NT2/D1 (cell line): ENCODE measurements around the gene HMX3.

Experiments used
- DNase-seq: peaks from one replicate; pipeline ENCODE4 v3.0.0-alpha.2; 2011; ENCODE audit warnings: low read depth, low spot score
- H3K27me3 ChIP-seq: 2 replicates; pipeline ENCODE4 v1.6.0; 2011; ENCODE audit warnings: mild to moderate bottlenecking; ENCODE audit not compliant: insufficient read length, insufficient read depth
- H3K36me3 ChIP-seq: 2 replicates; pipeline ENCODE4 v1.6.1; 2011; ENCODE audit warnings: mild to moderate bottlenecking, low read length, mixed read lengths; ENCODE audit not compliant: insufficient read depth, insufficient read length
- H3K4me1 ChIP-seq: 2 replicates; pipeline ENCODE4 v1.5.1; 2011; ENCODE audit not compliant: insufficient read depth, insufficient read length
- H3K4me3 ChIP-seq: 2 replicates; pipeline ENCODE4 v1.5.1; 2011; ENCODE audit warnings: low read depth; ENCODE audit not compliant: insufficient read length
- H3K9ac ChIP-seq: 2 replicates; pipeline ENCODE4 v1.6.0; 2011; ENCODE audit warnings: low read depth; ENCODE audit not compliant: insufficient read length
- H3K9me3 ChIP-seq: 2 replicates; pipeline ENCODE4 v1.5.1; 2011; ENCODE audit warnings: mild to moderate bottlenecking, low read length; ENCODE audit not compliant: insufficient read depth
- SUZ12 ChIP-seq: IDR thresholded peaks from 2 replicates; pipeline ENCODE4 v1.6.1; 2011; ENCODE audit not compliant: insufficient read length, insufficient read depth; ENCODE audit errors: extremely low read depth
- YY1 ChIP-seq: IDR thresholded peaks from 2 replicates; pipeline ENCODE4 v1.6.1; 2011; ENCODE audit not compliant: insufficient read length, insufficient read depth
- ZNF274 ChIP-seq: IDR thresholded peaks from 2 replicates; pipeline ENCODE4 v1.6.1; 2011; ENCODE audit warnings: mild to moderate bottlenecking, low read depth, low read length

HMX3 gene

GRCh38 chr10:123136221-123136805 lies 543 bp downstream of the HMX3 start:
- Histone ChIP-seq H3K36me3 (no peaks in the 10 kb centered on the region), H3K27me3 (peaks cover 98% of the 10 kb centered on the region), H3K9ac (peak overlapping the region; percentile 32), H3K9me3 (no peaks in the 10 kb centered on the region), H3K4me1 (no peaks in the 10 kb centered on the region), H3K4me3 (no peak overlapping the region)
- DNase-seq: no peak
- TF ChIP-seq ZNF274 (no peak), SUZ12 (no peak), YY1 (no peak)

- no peak for DNase-seq
- Histone ChIP-seq H3K27me3 (peaks cover 98% of the 10 kb centered on the region), H3K9me3 (no peaks in the 10 kb centered on the region), H3K9ac (peak overlapping the region; percentile 32), H3K4me3 (peak overlapping the region; percentile 28), H3K36me3 (no peaks in the 10 kb centered on the region), H3K4me1 (no peaks in the 10 kb centered on the region)
- TF ChIP-seq ZNF274: no peak
- TF ChIP-seq SUZ12: peak; percentile 66
- no peak for TF ChIP-seq YY1
Measured at GRCh38 chr10:123136806-123137642, 1.3 kb downstream of the HMX3 start.

- Histone ChIP-seq H3K9ac (no peak overlapping the region), H3K9me3 (no peaks in the 10 kb centered on the region), H3K36me3 (no peaks in the 10 kb centered on the region), H3K4me1 (no peaks in the 10 kb centered on the region), H3K27me3 (peaks cover 98% of the 10 kb centered on the region), H3K4me3 (no peak overlapping the region)
- no peak for DNase-seq
- TF ChIP-seq YY1: no peak
- no peak for TF ChIP-seq ZNF274
- TF ChIP-seq SUZ12: no peak
Measured at GRCh38 chr10:123139165-123139520, 3.4 kb downstream of the HMX3 start.

- DNase-seq: no peak
- Histone ChIP-seq H3K36me3 (no peaks in the 10 kb centered on the region), H3K4me3 (no peak overlapping the region), H3K4me1 (no peaks in the 10 kb centered on the region), H3K9ac (no peak overlapping the region), H3K27me3 (peaks cover 98% of the 10 kb centered on the region), H3K9me3 (no peaks in the 10 kb centered on the region)
- TF ChIP-seq YY1 (no peak), SUZ12 (peak; percentile 20)
Measured at GRCh38 chr10:123139521-123140163, 3.9 kb downstream of the HMX3 start.

- Histone ChIP-seq H3K9ac (no peak overlapping the region), H3K36me3 (no peaks in the 10 kb centered on the region), H3K27me3 (peaks cover 98% of the 10 kb centered on the region), H3K9me3 (no peaks in the 10 kb centered on the region), H3K4me3 (no peak overlapping the region), H3K4me1 (peaks cover 4% of the 10 kb centered on the region)
- DNase-seq: no peak
- TF ChIP-seq YY1 (no peak), SUZ12 (peak; percentile 95), ZNF274 (no peak)
Measured at GRCh38 chr10:123140164-123140982, 4.6 kb downstream of the HMX3 start.

- Histone ChIP-seq H3K9me3 (no peaks in the 10 kb centered on the region), H3K9ac (no peak overlapping the region), H3K36me3 (no peaks in the 10 kb centered on the region), H3K4me1 (peaks cover 5% of the 10 kb centered on the region), H3K27me3 (peaks cover 100% of the 10 kb centered on the region), H3K4me3 (no peak overlapping the region)
- no peak for TF ChIP-seq YY1
- TF ChIP-seq SUZ12: no peak
- TF ChIP-seq ZNF274: no peak
- DNase-seq: no peak
Measured at GRCh38 chr10:123140983-123141390, 5.2 kb downstream of the HMX3 start.
